GM21529 (cell line): Measurements from ENCODE around the gene MAVS.
"Not testable (repeated sequence)": the region's sequence is repeated elsewhere in the genome, so short reads cannot be mapped to it uniquely, and the experiment has no call there.

Experiments
- ATAC-seq: cut with Tn5 transposase; IDR thresholded peaks from one replicate; pipeline ENCODE4 v1.9.1; 2021; ENCODE audit not compliant: unreplicated experiment

The MAVS gene

DNA sequence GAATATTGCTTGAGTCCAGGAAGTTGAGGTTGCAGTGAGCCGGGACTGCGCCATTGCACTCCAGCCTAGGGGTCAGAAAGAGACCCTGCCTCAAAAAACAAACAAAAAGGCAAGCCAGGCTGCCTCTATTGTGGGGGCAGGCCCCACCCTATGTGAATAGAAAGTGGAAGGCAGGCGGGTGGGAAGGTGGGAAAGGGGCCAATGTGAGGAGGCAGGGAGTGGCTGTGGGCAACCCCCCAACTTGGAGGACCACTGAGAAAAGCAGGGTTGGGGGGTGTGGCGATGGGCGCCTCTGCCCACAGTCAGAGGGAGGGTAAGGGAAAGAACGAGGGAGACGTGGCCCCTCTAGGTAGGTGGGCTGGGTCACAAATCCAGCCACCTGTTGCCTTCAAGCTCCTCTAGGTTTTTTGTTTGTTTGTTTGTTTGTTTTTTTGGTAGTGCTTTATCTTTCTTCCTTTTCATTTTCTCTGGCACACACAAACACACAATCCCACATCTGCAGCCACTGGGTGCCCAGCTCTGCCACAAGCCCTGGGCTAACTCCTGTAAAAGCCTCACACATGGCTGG, 31.6 kb upstream of the MAVS start:
- ATAC-seq, result no peak

DNA sequence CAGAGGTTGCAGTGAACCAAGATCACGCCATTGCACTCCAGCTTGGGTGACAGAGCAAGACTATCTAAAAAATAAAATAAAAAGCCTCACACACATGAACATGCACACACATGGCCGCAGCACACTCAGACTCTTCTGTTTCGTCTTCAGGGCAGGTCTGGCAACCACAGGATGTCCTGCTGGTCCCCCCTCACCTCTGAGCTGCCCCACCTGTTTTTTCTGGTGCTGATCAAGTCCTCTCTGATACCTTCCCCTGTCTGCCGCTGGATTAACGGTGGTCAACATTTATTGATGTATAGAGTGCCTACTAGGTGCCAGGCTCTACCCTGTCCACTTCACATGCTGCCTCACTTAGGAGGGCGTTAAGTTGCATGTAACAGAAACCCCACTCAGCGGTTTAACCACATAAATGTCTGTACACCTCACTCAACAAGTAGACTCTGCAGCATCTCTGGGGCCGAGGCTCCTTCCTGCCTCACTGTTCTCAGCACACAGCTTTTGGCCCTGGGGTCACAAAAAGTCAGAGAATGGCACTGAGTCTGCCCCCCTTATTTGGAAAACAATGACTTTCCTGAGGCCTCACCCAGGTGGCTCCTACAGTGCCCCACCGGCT, 30.8 kb upstream of the MAVS start:
- no peak for ATAC-seq

DNA sequence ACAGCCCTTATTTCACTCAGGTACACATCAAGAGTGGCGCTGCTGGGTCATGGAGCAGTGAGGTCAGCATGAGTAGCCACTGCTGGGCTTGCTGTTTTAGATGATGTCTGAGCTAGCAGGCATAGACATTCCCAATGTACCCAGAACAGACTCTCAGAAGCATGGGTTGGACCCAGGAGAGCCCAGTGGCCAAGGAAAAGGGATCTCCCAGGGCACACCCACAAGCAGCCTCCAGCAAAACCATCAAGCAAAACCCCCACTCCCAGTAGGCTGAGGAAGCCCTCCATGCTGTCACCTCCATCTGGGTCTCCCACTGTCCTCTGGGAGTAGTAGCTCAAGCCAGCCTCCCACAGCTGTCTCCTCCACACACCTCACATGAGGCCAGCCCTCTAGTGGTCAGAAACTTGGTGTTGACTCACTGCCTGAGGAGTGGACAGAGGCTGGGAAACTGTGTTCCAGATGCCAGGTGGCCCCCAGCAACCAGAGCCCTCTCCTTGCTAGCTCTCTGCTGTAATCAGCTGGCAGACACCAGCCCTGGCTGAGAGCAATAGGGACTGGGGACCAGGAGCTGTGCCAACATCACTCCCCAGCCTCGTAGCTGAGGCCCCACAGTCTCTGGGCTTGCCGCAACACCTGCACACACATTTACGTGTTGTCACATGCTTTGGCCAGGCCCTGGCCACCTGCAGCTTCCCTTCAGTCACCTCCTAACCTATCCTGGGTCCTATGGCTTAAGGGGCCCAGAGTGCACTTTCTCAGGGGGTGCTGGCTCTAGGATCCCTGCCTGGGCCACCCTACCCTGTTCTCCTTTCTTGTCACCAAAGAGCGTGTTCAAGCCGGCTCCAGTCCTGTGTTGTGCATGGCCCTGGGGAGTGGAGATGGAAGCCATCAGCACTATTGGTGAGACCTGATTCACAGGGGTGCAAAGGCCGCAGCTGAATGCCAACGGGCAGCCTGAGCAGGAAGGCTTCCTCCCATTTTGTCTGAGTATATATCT, 28.2 kb upstream of the MAVS start:
- no peak for ATAC-seq

DNA sequence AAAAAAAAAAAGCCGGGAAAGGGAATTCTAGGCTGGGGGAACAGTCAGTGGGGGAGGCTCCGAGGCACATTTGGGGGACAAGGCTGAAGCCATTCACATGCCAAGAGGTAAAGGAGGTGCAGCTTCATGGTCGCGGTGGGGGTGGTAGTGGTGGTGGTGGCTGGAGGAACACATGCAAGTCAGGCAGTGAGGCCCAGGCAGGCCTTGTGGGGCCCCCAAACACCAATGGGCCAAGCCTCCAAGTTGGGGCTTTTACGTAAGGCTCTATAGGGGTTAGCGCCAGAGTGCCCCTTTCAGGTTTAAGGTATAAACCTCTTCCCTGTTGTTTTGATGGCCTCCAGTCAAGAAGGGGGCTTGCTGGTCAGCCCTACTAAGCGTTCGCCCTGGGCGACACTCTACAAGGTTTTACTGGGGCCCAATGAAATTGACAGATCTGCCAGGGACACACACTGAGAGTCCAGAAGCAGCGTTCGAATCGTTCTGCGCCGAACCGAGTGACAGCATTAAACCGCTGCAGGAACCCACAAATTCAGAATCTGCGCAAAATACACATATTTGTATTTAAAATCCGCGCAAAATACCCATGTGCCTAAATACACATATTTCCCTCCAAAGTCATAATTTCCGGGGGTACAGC, 27.1 kb upstream of the MAVS start:
- ATAC-seq, result no peak

DNA sequence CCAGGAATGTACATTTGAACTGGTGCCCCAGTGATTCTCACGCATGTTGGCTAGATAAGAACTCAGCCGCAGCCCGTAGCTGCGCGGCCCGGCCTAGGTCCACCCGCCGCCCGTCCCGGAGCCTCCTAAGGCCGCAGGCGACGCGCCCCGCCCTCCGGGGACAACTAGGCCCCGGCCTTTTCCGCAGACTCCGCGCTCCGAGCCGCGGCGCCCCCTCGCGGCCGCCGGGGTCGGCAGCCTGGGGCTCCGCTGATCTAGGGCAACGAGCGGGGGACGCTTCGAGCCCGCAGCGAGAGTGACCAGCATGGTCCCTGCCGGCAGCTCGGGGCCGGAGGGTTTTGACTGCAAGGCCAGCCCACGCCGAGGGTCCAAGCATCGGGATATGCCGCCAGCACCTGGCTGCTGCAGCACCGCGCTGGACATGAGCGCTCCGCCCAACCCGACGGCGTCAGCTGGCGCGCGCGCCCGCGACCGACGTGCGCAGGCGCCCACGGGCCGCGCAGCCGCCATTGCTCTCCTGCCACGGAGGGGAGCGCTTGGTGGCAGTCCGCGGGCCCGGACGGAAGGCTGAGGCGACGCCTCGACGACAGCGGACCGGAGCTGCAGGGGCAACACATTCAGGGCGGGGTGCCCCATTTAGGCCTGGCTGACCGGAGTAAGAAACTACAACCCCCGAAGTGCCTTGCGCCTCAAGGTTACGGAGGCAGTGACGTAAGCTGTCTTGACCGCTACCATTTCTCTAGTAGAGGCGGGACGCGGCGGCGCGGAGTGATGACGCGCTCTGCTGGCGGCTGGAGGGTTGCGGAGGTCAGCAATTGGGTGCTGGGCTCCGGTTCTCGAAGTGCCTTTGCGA, 26.4 kb upstream of the MAVS start, which contains the start of gene AP5S1:
Gene AP5S1, plus strand, starts transcription at position 500 of the 853 bp plus-strand sequence. CDS start 1,571 bp downstream, outside the sequence.
- peak; percentile 78 for ATAC-seq

DNA sequence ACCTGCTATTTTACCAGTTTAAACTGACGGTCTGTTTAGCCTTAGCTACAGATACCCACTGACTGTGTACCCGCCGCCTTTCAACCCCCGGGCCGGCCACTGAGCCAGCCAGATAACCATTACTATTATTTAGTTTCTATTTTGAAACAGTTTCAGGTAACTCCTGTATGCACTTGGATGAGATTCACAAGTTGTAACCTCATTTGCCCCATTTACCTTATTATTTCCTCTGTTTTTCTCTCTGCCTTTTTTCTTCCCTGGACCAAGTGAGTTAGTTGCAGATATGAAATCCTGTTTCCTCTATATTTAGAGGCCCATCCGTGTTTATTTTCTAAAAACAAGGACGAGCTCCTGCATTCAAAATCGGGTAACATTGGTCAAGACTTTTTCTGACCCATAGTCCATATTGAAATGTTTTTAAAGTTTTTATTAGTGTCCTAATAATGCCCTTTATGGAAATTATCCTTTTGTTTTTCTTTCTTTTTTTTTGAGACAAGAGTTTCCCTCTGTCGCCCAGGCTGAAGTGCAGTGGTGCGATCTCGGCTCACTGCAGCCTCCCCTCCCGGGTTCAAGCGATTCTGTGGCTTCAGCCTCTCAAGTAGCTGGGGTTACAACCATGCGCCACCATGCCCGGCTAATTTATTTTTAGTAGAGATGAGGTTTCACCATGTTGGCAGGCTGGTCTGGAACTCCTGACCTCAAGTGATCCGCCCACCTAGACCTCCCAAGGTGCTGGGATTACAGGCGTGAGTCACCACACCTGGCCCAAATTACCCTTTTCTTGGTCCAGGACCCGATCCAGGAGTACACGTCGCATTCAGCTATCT, 25.5 kb upstream of the MAVS start:
- ATAC-seq, result no peak

DNA sequence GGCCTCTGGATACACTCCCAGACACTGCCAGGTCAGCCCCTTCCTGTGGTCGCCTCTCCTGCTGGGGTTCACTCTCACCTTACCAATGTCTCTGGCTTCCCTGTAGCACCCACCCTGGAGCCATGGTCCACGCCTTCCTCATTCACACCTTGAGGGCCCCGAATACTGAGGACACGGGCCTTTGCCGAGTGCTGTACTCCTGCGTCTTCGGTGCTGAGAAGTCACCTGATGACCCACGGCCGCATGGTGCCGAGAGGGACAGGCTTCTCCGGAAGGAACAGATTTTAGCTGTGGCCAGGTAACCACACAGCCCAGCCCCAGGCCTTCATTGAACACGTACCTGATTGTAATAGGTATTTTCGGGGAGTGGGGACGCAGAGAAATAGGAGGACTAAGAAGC, 24.6 kb upstream of the MAVS start:
- ATAC-seq, result no peak

DNA sequence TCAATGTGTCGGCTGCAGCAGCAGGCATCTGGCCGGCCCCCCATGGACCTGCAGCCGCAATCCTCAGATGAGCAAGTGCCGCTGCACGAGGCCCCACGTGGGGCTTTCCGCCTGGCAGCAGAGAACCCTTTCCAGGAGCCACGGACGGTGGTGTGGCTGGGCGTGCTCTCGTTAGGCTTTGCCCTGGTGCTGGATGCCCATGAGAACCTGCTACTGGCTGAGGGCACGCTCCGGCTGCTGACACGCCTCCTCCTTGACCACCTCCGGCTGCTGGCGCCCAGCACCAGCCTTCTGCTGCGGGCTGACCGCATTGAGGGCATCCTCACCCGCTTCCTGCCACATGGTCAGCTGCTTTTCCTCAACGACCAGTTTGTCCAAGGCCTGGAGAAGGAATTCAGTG, 22.8 kb upstream of the MAVS start:
- ATAC-seq, result no peak

DNA sequence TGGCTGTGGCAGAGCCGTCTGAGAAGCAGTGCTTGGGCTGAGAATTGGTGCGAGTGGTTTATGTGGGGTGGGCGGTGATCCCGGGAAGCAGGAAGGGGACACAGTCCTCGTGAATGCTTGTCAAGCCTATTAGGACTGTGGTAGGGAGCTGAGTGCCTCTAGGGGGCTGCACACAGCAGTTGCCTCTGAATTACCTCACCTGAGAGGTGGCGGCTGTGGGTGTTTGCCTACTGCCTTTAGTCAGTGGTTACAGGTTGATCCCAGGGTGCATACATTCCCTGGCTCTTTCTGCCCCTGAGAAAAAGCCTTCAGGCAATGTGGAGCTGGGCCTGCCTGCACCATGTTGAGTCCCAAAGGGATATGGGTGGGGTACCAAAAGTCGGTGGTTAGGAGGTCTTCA, 21.1 kb upstream of the MAVS start:
- ATAC-seq, result no peak

DNA sequence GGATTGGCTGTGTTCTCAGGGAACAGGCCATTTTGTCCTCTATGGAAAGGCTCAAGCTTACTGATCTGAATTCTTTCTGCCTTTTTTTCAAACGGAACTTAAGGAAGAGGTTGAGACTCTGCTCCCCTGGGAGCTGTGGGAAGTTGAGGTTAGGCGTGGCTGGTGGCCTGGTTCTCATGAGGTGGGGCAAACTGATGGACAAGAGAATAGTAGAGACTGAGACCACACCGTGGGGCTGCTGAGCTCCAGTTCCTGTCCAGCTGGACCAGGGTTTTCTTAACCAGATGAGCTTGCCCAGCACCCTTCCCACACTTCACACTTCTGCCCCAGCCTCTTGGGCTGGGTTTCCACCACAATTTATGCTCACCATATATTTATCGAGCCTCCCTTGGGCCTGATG, 20.2 kb upstream of the MAVS start:
- ATAC-seq, result no peak

DNA sequence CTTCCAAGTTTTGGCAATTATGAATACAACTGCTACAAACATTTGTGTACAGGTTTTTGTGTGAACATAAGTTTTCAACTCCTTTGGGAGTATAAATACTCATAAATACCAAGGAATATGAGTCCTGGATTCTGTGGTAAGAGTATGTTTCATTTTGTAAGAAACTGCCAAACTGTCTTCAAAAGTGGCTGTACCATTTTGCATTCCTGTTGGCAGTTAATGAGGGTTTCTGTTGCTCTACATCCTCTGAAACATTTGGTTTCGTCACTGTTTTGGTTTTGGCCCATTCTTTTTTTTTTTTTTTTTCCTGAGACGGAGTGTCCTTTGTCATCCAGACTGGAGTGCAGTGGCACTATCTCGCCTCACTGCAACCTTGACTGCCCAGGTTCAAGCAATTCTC, 17.8 kb upstream of the MAVS start:
- ATAC-seq, result no peak

DNA sequence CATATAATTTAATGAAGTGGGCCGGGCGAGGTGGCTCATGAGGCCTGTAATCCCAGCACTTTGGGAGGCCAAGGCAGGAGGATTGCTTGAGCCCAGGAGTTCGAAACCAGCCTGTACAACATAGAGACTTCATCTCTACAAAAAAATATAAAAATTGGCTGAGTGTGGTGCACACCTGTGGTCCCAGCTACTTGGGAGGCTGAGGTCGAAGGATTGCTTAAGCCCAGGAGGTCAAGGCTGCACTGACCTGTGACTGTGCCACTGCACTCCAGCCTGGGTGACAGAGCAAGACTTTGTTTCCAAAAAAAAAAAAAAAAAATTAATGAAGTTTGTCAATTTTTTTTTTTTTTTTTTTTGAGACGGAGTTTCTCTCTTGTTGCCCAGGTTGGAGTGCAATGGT, 16.7 kb upstream of the MAVS start:
- ATAC-seq, result not testable (repeated sequence)

DNA sequence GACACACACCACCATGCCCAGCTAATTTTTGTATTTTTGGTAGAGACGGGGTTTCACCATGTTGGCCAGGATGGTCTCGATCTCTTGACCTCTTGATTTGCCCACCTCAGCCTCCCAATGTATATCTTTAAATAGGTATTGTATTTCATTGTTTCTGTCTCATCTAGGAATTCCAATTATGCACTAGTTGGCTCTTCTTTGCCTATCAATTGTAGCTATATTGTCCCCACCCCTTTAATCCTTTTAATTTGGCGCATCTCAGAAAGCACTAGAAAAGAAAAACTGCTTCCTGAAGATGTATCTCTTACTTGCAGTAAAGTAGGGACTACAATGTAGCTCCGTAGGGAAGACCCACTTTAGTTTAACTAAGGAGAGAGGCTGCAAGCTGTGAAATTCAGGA, 10.5 kb upstream of the MAVS start:
- no peak for ATAC-seq

DNA sequence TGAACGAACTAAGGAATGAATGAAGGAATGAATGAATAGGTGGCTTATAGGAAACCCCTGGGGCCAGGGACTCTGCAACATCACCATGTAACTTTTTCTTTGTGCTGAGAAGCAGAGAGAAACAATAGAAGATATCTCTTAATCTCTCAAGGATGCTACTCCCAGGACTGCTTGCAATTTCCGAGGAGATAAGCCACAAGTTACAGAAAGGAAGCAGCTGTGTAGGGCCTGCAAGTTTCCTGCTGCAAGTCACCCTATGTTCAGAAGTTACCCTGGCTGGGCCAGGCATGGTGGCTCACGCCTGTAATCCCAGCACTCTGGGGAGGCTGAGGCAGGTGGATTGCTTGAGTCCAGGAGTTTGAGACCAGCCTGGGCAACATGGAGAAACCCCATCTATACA, 7.3 kb upstream of the MAVS start:
- no peak for ATAC-seq

DNA sequence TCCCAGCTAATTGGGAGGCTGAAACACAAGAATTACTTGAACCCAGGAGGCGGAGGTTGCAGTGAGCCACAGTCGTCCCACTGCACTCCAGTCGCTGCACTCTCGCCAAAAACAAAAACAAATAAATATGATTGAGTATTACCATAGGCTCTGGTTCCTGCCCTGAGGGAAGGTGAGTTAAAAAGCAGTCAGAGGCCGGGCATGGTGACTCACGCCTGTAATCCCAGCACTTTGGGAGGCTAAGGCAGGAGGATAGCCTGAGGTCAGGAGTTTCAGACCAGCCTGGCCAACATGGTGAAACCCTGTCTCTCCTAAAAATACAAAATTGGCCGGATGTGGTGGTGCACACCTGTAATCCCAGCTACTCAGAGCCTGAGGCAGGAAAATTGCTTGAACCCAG, 6.4 kb upstream of the MAVS start:
- ATAC-seq, result not testable (repeated sequence)

DNA sequence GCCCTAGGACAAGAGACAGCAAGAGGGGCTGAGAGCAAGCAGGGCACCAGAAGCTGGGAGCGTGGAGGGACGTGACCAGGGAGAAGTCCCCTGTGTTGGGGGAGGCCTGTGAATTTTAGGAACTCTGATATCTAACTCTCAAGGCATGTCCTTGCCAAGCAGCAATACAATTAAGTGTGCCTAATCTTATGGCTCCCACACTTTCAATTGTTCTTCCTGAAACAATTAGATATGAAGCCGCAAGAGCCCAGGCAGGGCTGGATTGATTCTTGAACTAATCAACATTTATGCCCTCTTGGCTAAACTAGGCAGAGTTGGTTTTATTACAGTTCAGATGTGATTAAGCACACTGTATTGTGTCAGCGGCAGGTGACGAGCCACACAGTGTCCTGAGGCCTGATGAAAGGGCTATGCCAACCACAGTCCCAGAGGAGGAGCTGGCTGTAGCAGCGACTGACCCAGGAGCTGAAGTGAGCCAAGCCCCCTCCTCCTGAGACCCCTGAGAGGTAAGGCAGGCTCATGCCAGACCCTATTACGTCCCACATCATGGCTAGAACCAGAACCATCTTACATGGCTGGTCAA, 4.2 kb upstream of the MAVS start:
- ATAC-seq, result no peak

DNA sequence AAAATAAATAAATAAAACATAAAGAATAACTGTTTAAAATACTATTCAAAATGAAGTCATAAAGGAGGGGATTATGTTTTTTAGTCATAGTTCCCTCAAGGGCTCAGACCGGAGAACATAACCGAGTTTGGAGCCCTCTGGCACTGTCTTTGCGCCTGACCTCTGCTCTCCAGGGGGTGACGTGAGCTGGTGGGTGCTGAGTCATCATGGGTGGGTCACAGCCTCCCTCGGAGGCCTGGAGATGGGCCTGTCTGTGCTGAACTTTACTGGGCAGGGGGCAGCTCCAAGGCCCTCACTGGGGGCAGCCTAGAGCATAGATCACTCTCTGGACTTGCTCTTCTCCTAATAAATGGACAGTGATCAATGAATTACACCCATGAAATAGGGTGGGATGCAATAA, 3.1 kb upstream of the MAVS start:
- ATAC-seq, result no peak

DNA sequence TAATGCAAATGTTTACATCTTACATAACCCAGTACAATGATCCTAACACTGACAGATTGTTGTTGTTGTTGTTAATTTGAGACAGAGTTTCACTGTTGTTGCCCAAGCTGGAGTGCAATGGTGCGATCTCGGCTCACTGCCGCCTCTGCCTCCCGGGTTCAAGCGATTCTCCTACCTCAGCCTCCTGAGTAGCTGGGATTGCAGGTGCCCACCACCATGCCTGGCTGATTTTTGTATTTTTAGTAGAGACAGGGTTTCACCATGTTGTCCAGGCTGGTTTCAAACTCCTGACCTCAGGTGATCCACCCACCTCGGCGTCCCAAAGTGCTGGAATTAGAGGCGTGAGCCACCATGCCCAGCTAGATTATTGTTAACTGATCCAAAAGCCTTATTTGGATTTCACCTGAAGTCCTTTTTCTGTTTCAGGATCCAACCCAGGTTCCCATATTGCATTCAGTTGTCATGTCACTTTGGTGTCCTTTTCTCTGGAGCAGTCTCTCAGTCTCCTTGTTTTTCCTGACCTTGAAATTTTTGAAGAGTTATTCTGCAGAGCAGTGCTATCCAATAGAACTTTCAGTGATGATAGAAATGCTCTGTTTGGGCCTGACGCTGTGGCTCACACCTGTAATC, 2.5 kb upstream of the MAVS start:
- not testable (repeated sequence) for ATAC-seq

DNA sequence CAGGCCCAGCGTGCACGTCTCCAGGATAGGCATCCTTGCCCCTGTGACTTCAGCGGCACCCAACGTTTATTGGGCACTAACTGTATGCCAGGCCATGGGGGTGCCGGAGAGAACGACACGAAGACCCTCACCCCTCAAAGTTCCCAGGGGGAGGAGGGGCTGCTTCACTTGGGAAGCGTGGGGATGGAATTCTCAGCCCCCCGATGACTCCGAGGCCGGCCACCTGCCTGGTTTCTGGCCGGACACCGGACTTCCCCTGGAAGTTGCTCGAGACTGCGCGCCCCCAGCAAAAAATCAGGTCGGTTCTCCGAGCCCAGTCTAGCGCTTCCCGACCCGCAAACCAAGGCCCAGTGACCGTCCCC, 275 bp upstream of the MAVS start:
- ATAC-seq, result no peak
